Measurements from ENCODE around the gene LACC1.

- no peak for TF ChIP-seq CTCF (IDR thresholded peaks at IDR 0.05)
- TF ChIP-seq POLR2A (IDR thresholded peaks at IDR 0.05): no peak
Observed at GRCh38 chr13:43831088-43831487, 48.6 kb upstream of the LACC1 start.
